ENCODE measurements around the gene PDGFC. TPM values are rescaled to one million over a fixed set of nuclear protein-coding genes. Genes with fewer than 3 reads are reported as not detected.
"Not testable (repeated sequence)": the region's sequence is repeated elsewhere in the genome, so short reads cannot be mapped to it uniquely, and the experiment has no call there.

The PDGFC gene
- total and polyA plus RNA-seq, 2 donors, result 23.4 to 73.5 TPM

DNA sequence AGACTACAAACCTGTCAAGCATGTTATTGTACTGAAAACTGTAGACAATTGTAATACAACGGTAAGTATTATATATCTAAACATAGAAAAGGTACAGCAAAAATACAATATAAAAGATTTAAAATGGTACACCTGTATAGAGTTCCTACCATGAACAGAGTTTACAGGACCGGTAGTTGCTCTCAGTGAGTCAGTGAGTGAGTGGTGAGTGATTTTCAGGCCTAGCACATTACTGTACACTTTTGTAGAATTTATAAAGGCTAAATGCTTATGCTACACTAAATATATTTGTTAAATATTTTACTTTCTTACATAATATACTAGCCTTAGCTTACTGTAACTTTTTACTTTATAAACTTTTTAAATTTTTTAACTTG, 37.4 kb downstream of the PDGFC start:
- no peaks in the 10 kb centered on the region for H3K4me1 ChIP-seq (ENCODE audit: insufficient read depth)
- no peaks in the 10 kb centered on the region for H3K36me3 ChIP-seq (ENCODE audit: insufficient read depth)
- H3K4me3 ChIP-seq (ENCODE audit: low read depth, low read length), result no peak overlapping the region
- H3K27ac ChIP-seq (ENCODE audit: low read depth), result no peak overlapping the region
- WGBS, result 78% methylated on average over 2 of the region's 2 CpGs
- DNase-seq (ENCODE audit: extremely low spot score), result no peak

DNA sequence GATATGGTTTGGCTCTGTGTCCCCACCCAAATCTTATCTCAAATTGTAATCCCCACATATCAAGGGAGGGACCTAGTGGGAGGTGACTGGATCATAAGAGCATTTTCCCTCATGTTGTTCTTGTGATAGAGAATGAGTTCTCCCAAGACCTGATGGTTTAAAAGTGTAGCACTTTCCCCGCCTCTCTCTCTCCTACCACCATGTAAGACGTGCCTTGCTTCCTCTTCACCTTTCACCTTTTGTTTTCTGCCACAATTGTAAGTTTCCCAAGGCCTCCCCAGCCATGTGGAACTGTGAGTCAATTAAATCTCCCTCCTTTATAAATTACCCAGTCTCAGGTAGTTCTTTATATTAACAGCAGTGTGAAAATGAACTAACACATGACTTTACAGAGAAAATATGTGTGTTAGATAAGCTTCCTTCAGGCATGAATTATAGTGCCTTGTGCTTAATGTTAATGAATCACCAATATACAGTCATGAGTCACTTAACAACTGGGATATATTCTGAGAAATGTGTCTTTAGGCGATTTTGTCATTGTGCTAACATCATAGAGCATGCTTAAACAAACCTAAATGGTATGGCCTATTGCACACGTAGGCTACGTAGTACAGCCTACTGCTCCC, 37.9 kb downstream of the PDGFC start:
- no peak overlapping the region for H3K27ac ChIP-seq (ENCODE audit: low read depth)
- H3K36me3 ChIP-seq (ENCODE audit: insufficient read depth), result no peaks in the 10 kb centered on the region
- no peaks in the 10 kb centered on the region for H3K4me1 ChIP-seq (ENCODE audit: insufficient read depth)
- WGBS, result 76% methylated on average over 5 of the region's 5 CpGs
- DNase-seq (ENCODE audit: extremely low spot score), result no peak
- no peak overlapping the region for H3K4me3 ChIP-seq (ENCODE audit: low read depth, low read length)

DNA sequence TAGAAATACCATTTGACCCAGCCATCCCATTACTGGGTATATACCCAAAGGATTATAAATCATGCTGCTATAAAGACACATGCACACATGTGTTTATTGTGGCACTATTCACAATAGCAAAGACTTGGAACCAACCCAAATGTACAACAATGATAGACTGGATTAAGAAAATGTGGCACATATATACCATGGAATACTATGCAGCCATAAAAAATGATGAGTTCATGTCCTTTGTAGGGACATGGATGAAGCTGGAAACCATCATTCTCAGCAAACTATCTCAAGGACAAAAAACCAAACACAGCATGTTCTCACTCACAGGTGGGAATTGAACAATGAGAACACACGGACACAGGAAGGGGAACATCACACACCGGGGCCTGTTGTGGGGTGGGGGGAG, 39.2 kb downstream of the PDGFC start:
- not testable (repeated sequence) for H3K27ac ChIP-seq (ENCODE audit: low read depth); DNase-seq (ENCODE audit: extremely low spot score); H3K4me3 ChIP-seq (ENCODE audit: low read depth, low read length); H3K36me3 ChIP-seq (ENCODE audit: insufficient read depth); H3K4me1 ChIP-seq (ENCODE audit: insufficient read depth)
- 94% methylated on average over 2 of the region's 2 CpGs for WGBS

DNA sequence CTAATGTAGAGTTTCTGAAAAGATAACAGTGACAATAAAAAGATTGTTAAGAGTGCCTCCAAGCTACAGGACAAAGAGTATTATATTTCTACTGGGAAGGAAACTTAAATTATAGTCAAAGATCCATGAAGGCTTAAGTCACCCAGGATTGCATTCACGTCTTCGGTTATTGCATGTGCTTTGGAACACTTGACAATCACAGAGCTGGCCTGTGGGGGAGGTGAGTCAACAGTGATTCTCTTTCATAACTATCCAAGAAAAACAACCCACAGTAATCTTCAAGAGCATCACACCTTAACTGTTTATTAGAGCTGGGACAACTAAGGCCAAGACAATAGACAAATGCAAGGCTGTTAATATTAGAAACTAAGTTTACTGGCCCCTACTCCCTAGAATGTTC, 40.3 kb downstream of the PDGFC start:
- Histone ChIP-seq H3K4me3 (ENCODE audit: low read depth, low read length) (no peak overlapping the region), H3K36me3 (ENCODE audit: insufficient read depth) (no peaks in the 10 kb centered on the region), H3K4me1 (ENCODE audit: insufficient read depth) (no peaks in the 10 kb centered on the region), H3K27ac (ENCODE audit: low read depth) (no peak overlapping the region)
- 17% methylated on average over 2 of the region's 2 CpGs for WGBS
- DNase-seq (ENCODE audit: extremely low spot score), result no peak

DNA sequence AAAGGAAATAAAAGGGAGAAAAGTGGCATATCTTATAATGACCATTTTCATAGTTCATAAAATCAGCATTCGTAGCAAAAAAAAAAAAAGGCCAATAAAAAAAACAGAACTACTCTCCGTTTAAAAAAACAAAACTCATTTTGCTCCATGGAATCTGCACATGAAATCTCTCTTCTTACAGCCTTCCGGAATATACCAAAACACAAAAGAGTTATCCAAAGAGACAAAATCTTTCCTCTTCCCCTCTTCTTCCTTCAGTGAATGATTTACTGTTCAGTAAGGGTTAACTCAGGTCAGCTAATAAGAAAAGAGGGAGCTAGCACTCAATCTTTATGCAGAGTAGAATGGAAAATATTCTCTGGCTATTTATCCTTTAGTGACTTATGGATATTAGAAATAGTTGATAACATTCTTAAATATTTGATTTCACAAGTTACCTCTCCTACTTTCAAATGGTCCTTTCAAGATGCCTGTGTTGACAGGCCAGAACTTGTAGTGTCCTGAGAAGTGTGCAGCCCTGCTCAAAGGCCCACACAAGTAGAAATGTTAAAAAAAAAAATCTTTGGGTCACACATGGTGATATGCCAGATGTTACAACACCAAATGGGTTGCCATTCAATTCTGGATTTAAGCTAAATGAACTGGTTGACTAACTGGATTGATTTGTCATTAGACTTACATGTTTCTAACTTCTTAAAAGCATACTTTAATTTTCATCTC, 42.1 kb downstream of the PDGFC start:
- DNase-seq (ENCODE audit: extremely low spot score), result no peak
- Histone ChIP-seq H3K36me3 (ENCODE audit: insufficient read depth) (no peaks in the 10 kb centered on the region), H3K4me1 (ENCODE audit: insufficient read depth) (peaks cover 2% of the 10 kb centered on the region), H3K4me3 (ENCODE audit: low read depth, low read length) (no peak overlapping the region), H3K27ac (ENCODE audit: low read depth) (no peak overlapping the region)
- 45% methylated on average over 3 of the region's 3 CpGs for WGBS

DNA sequence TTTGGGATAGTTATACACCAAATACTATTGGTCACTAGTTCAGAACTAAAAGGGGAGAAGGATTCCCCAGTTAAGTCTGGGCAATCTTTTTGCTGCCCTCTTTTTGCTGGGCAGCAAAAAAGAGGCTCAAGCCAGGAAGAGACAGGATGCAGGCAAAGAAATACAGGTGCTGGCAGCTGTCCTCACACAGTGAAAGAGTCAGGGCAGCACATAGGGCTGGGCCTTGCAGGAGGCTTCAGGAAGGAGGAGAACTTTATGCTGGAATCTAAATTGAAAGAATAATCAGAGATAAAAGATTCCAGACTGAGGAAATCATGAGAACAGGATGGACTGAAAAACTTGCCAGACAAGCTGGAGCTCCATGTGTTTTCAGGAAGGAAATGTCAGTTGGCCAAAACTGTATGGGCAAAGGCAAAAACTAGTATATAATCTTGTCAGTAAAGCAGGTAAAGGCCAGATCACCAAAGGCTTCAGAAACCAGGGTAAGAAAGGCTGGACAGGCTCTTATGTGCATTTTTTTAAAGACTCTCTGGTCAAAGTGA, 46.8 kb downstream of the PDGFC start:
- Histone ChIP-seq H3K36me3 (ENCODE audit: insufficient read depth) (no peaks in the 10 kb centered on the region), H3K4me3 (ENCODE audit: low read depth, low read length) (no peak overlapping the region), H3K4me1 (ENCODE audit: insufficient read depth) (peaks cover 2% of the 10 kb centered on the region), H3K27ac (ENCODE audit: low read depth) (no peak overlapping the region)
- DNase-seq (ENCODE audit: extremely low spot score), result no peak

DNA sequence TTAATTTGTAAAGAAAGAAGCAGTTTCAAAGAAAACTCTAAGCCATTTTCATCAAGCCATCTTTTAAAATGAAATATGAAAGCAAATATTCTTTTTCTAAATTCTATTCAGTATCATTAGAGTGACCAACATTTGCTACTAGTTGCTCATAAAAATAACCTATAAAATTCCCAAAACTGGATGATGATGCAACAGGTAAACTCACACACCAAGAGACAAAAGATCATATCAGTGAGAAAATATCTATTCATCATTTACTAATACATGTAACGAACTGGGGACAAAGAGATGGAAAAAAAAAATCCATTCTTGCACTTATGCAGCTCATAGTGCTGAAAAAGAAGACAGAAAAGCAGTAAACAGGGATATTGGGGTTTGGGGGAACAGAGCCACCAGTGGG, 48.1 kb downstream of the PDGFC start:
- H3K4me1 ChIP-seq (ENCODE audit: insufficient read depth), result peaks cover 2% of the 10 kb centered on the region
- H3K27ac ChIP-seq (ENCODE audit: low read depth), result no peak overlapping the region
- H3K36me3 ChIP-seq (ENCODE audit: insufficient read depth), result no peaks in the 10 kb centered on the region
- WGBS, result 73% methylated on average over 1 of the region's 1 CpG
- no peak for DNase-seq (ENCODE audit: extremely low spot score)
- H3K4me3 ChIP-seq (ENCODE audit: low read depth, low read length), result no peak overlapping the region

DNA sequence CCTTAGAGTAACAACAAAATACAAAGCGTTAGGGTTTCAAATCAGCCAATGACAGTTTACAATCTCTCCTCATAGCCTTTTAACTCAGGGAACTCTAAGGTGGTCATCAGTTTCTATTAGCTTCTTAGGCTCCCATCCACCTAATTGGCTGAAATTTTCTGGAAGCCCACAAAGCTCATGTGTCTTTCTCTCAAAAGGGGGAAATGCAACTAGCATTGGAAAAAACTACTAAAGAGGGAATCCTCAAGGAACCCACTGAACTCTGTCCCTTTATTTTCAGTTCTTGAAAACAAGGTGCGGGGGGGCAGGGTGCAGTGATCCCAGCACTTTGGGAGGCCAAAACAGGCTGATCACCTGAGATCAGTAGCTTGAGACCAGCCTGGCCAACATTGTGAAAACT, 56.4 kb downstream of the PDGFC start:
- Histone ChIP-seq H3K27ac (ENCODE audit: low read depth) (no peak overlapping the region), H3K36me3 (ENCODE audit: insufficient read depth) (no peaks in the 10 kb centered on the region), H3K4me3 (ENCODE audit: low read depth, low read length) (no peak overlapping the region), H3K4me1 (ENCODE audit: insufficient read depth) (no peaks in the 10 kb centered on the region)
- 96% methylated on average over 2 of the region's 2 CpGs for WGBS
- no peak for DNase-seq (ENCODE audit: extremely low spot score)

DNA sequence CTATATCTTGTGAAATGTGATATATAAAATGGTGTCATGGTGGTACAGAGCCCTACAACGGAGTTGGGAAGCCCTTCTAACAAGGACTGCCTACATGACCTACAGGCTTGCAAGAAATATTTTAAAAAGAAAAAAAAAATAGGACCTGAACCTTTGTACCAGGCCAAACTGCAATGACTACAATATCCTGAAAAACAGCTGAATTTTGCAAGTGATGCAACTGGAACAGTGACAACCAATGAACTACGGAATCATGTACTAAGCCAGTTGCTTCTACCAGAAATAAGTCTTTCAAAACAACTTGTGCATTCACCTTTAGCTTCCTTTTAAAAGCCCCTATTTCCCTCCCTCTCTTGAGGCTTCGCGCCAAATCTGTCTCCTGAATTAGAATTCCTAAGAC, 58.4 kb downstream of the PDGFC start:
- Histone ChIP-seq H3K36me3 (ENCODE audit: insufficient read depth) (no peaks in the 10 kb centered on the region), H3K4me1 (ENCODE audit: insufficient read depth) (no peaks in the 10 kb centered on the region), H3K4me3 (ENCODE audit: low read depth, low read length) (no peak overlapping the region), H3K27ac (ENCODE audit: low read depth) (no peak overlapping the region)
- no peak for DNase-seq (ENCODE audit: extremely low spot score)
- WGBS, result 96% methylated on average over 4 of the region's 4 CpGs

DNA sequence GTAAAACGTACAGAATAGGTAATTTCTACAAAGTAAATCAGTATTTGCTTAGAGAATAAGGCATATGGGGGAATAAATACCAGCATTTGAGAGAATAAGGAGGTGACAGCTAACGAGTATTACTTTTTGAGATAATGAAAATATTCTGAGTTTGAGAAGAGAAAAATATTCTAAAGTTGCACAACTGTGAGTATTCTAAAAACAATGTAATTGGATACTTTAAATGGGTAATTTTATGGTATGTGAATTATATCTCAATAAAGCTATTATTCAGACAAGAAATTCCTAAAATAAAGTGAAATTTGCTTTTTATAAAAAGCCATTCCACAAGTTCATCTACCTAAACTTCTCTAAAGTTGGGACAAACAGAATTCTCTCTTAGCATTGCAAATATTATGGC, 62.6 kb downstream of the PDGFC start:
- Histone ChIP-seq H3K36me3 (ENCODE audit: insufficient read depth) (no peaks in the 10 kb centered on the region), H3K4me1 (ENCODE audit: insufficient read depth) (no peaks in the 10 kb centered on the region), H3K27ac (ENCODE audit: low read depth) (no peak overlapping the region), H3K4me3 (ENCODE audit: low read depth, low read length) (no peak overlapping the region)
- 78% methylated on average over 2 of the region's 2 CpGs for WGBS
- DNase-seq (ENCODE audit: extremely low spot score), result no peak

DNA sequence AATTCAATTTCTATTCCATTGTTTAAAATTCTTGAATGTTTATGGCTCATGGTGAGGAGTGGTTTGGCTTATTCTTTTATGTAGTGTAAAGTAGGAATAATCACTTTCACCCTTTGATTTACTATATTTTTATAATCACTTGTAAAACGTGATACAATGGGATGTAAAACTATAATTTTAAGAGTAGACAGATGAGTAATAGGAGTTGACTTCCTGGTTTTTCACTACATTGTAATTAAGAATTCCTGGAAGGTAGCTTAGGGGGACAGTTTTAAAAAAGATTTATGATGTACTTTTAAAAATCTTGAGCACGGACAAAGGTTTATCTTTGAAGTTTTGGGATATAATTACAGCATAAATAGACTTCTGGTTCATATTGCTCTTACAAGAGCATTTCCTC, 65.3 kb downstream of the PDGFC start:
- no peaks in the 10 kb centered on the region for H3K4me1 ChIP-seq (ENCODE audit: insufficient read depth)
- no peak overlapping the region for H3K4me3 ChIP-seq (ENCODE audit: low read depth, low read length)
- DNase-seq (ENCODE audit: extremely low spot score), result no peak
- H3K27ac ChIP-seq (ENCODE audit: low read depth), result no peak overlapping the region
- H3K36me3 ChIP-seq (ENCODE audit: insufficient read depth), result no peaks in the 10 kb centered on the region
- WGBS, result 19% methylated on average over 2 of the region's 2 CpGs

DNA sequence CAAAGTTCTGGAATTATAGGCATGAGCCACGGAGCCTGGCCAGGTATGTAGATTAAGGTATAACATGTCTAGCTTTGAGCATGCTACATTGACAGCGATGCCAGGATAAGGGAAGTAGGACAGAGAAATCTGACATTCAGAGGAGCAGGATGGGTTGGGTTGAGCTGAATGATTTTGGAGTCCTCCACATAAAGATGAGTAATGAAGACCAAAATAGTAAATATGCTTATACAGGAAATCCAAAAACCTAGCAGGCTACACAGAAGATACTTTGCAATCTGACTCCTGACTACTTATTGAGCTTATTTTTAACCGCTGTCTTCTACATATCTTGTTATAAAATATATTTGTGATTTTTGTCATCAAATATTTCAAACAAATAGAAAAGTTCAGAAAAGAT, 69.7 kb downstream of the PDGFC start:
- H3K27ac ChIP-seq (ENCODE audit: low read depth), result peak overlapping the region; percentile 23
- no peaks in the 10 kb centered on the region for H3K36me3 ChIP-seq (ENCODE audit: insufficient read depth)
- no peaks in the 10 kb centered on the region for H3K4me1 ChIP-seq (ENCODE audit: insufficient read depth)
- DNase-seq (ENCODE audit: extremely low spot score), result no peak
- WGBS, result 67% methylated on average over 3 of the region's 3 CpGs
- no peak overlapping the region for H3K4me3 ChIP-seq (ENCODE audit: low read depth, low read length)

DNA sequence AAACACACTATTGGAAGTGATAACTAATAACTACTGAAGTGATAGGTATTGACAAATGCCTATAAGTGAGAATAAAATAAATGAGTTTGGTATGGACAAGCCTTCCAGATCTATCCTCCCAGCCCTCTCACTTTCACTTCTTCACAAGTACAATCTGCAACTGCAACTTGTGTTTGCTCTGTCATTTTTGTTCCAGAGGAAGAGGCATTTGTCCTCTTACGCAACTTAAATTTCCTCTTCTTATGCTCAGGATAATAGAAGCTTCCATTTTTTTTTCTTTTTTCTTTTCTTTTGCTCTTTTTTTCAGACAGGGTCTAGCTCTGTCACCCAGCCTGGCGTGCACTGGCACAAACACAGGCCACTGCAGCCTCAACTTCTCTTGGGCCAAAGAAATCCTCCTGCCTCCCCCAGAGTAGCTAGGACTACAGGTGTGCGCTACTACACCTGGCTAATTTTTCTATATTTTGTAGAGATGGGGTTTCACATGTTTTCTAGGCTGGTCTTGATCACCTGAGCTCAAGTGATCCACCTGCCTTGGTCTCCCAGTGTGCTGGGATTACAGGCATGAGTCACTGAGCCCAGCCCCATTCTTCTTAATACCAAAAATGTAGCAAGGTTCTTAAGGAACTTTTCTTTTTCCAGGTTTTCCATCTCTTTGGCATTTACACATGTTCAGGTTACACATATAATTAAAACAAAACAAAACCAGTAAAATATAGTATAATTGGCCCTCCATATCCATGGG, 73.1 kb downstream of the PDGFC start:
- Histone ChIP-seq H3K27ac (ENCODE audit: low read depth) (no peak overlapping the region), H3K4me1 (ENCODE audit: insufficient read depth) (no peaks in the 10 kb centered on the region), H3K36me3 (ENCODE audit: insufficient read depth) (no peaks in the 10 kb centered on the region), H3K4me3 (ENCODE audit: low read depth, low read length) (no peak overlapping the region)
- WGBS, result 59% methylated on average over 3 of the region's 3 CpGs
- DNase-seq (ENCODE audit: extremely low spot score), result no peak

DNA sequence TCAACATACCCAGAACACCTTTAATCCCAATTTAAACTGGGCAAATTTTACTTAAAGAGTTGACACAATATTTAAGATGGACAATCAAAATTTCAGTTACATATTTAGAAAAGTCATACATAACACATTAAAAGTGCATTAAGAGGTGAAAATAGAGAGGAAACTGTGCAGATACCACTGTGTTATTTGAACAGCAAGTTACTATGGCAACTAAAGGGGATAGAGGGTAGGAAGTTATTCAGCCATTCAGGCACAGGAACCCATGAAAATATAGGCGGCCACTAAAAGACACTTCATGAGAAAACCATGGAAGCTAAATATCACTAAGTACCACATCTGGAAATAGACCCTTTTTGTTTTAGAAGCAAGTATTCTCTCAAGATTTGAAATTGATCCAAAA, 75.1 kb downstream of the PDGFC start:
- WGBS, result 72% methylated on average over 1 of the region's 1 CpG
- DNase-seq (ENCODE audit: extremely low spot score), result no peak

More for the DNA sequence above, 75.1 kb downstream of the PDGFC start:
- H3K4me3 ChIP-seq (ENCODE audit: low read depth, low read length), result no peak overlapping the region
- H3K36me3 ChIP-seq (ENCODE audit: insufficient read depth), result no peaks in the 10 kb centered on the region
- no peak overlapping the region for H3K27ac ChIP-seq (ENCODE audit: low read depth)
- no peaks in the 10 kb centered on the region for H3K4me1 ChIP-seq (ENCODE audit: insufficient read depth)

Measured in urinary bladder (tissue), 4 donors.